WTC11 (cell line): ENCODE measurements around the gene COL25A1. TPM values are rescaled to one million over a fixed set of nuclear protein-coding genes. Genes with fewer than 3 reads are reported as not detected.

ENCODE experiments used
- ATAC-seq: fragments of 200-7000 bp; cut with Tn5 transposase; 2 replicates; pipeline ENCODE4 v1.10.0; 2021; ENCODE audit warnings: mild to moderate bottlenecking, moderate library complexity
- CTCF ChIA-PET: fragments of 300-600 bp; sonication (Branson Sonifier 250); formaldehyde crosslinking; loops from one replicate; lab custom pipeline; 2021; ENCODE audit warnings: antibody characterized with exemption; lab: Charles Lee
- POLR2A ChIA-PET: fragments of 350-600 bp; sonication (Branson Sonifier 250); formaldehyde crosslinking; loops from one replicate; lab custom pipeline; 2021; ENCODE audit warnings: antibody characterized with exemption; lab: Charles Lee
- DNase-seq: peaks from one replicate; pipeline ENCODE4 v3.0.0; 2021; ENCODE audit warnings: low spot score
- H3K27ac Mint-ChIP-seq: 2 replicates; pipeline ENCODE4 v1.8.0; 2021; ENCODE audit warnings: mixed read lengths
- H3K27me3 Mint-ChIP-seq: 2 replicates; pipeline ENCODE4 v1.8.0; 2021; ENCODE audit warnings: low read depth, mild to moderate bottlenecking, moderate library complexity, mixed read lengths
- H3K36me3 Mint-ChIP-seq: 2 replicates; pipeline ENCODE4 v1.8.0; 2021; ENCODE audit warnings: mixed read lengths
- H3K4me1 Mint-ChIP-seq: 2 replicates; pipeline ENCODE4 v1.8.0; 2022; ENCODE audit warnings: mixed read lengths
- H3K4me3 Mint-ChIP-seq: 2 replicates; pipeline ENCODE4 v1.8.0; 2021; ENCODE audit warnings: mild to moderate bottlenecking, moderate library complexity, mixed read lengths
- H3K9me3 Mint-ChIP-seq: 2 replicates; pipeline ENCODE4 v1.8.0; 2021; ENCODE audit warnings: mixed read lengths
- AR ChIP-seq: fragments of 250-450 bp; sonication (Bioruptor Pico); IDR thresholded peaks from 2 replicates; pipeline ENCODE4 v1.9.0; 2021; ENCODE audit warnings: mild to moderate bottlenecking
- ATF6 ChIP-seq: sonication (generic); formaldehyde crosslinking; IDR thresholded peaks from 2 replicates; pipeline ENCODE4 v1.8.1; 2023; ENCODE audit warnings: mild to moderate bottlenecking, missing genetic modification reagents
- CREM ChIP-seq: sonication (generic); formaldehyde crosslinking; IDR thresholded peaks from 2 replicates; pipeline ENCODE4 v1.8.1; 2022; ENCODE audit warnings: mild to moderate bottlenecking, missing genetic modification reagents, moderate library complexity
- E2F1 ChIP-seq: sonication (generic); formaldehyde crosslinking; IDR thresholded peaks from 2 replicates; pipeline ENCODE4 v1.8.0; 2022; ENCODE audit warnings: mild to moderate bottlenecking, missing genetic modification reagents
- ESRRA ChIP-seq: sonication (generic); formaldehyde crosslinking; IDR thresholded peaks from 2 replicates; pipeline ENCODE4 v1.8.1; 2022; ENCODE audit warnings: mild to moderate bottlenecking, missing genetic modification reagents, borderline replicate concordance
- GRHL2 ChIP-seq: fragments of 250-450 bp; sonication (Bioruptor Pico); IDR thresholded peaks from 2 replicates; pipeline ENCODE4 v1.8.0; 2022; ENCODE audit warnings: mild to moderate bottlenecking, moderate library complexity; ENCODE audit not compliant: insufficient replicate concordance, severe bottlenecking
- MYBL2 ChIP-seq: sonication (generic); formaldehyde crosslinking; IDR thresholded peaks from 2 replicates; pipeline ENCODE4 v1.8.1; 2023; ENCODE audit warnings: mild to moderate bottlenecking, moderate library complexity, missing genetic modification reagents
- NFE2L1 ChIP-seq: sonication (generic); formaldehyde crosslinking; IDR thresholded peaks from 2 replicates; pipeline ENCODE4 v1.8.1; 2023; ENCODE audit warnings: missing genetic modification reagents
- NFYB ChIP-seq: sonication (generic); formaldehyde crosslinking; conservative IDR thresholded peaks from 2 replicates; pipeline ENCODE4 v1.8.0; 2022; ENCODE audit warnings: low read depth, missing genetic modification reagents
- OVOL2 ChIP-seq: fragments of 250-450 bp; sonication (Bioruptor Pico); IDR thresholded peaks from 2 replicates; pipeline ENCODE4 v1.9.0; 2021; ENCODE audit warnings: mild to moderate bottlenecking, borderline replicate concordance
- SOX15 ChIP-seq: fragments of 250-450 bp; sonication (Bioruptor Pico); IDR thresholded peaks from 2 replicates; pipeline ENCODE4 v1.9.0; 2021; ENCODE audit warnings: mild to moderate bottlenecking
- SP1 ChIP-seq: sonication (generic); formaldehyde crosslinking; conservative IDR thresholded peaks from 2 replicates; pipeline ENCODE4 v1.8.1; 2022; ENCODE audit warnings: missing genetic modification reagents
- TEAD1 ChIP-seq: sonication (generic); formaldehyde crosslinking; IDR thresholded peaks from 2 replicates; pipeline ENCODE4 v1.8.0; 2022; ENCODE audit warnings: mild to moderate bottlenecking, missing genetic modification reagents
- TEAD4 ChIP-seq: sonication (generic); formaldehyde crosslinking; IDR thresholded peaks from 2 replicates; pipeline ENCODE4 v1.8.0; 2022; ENCODE audit warnings: mild to moderate bottlenecking, missing genetic modification reagents
- ZNF121 ChIP-seq: sonication (generic); formaldehyde crosslinking; IDR thresholded peaks from 2 replicates; pipeline ENCODE4 v1.8.0; 2023; ENCODE audit warnings: missing genetic modification reagents
- ZNF219 ChIP-seq: sonication (generic); formaldehyde crosslinking; IDR thresholded peaks from 2 replicates; pipeline ENCODE4 v1.8.0; 2023; ENCODE audit warnings: missing genetic modification reagents, mild to moderate bottlenecking, borderline replicate concordance
- ZNF232 ChIP-seq: sonication (generic); formaldehyde crosslinking; IDR thresholded peaks from 2 replicates; pipeline ENCODE4 v1.8.0; 2022; ENCODE audit warnings: mild to moderate bottlenecking, missing genetic modification reagents
- ZNF425 ChIP-seq: fragments of 250-450 bp; sonication (Bioruptor Pico); conservative IDR thresholded peaks from 2 replicates; pipeline ENCODE4 v1.9.0; 2021; ENCODE audit warnings: mild to moderate bottlenecking
- total RNA-seq: library from RNA; stranded (reverse); gene quantifications from 3 replicates; pipeline ENCODE4 v1.2.3, GENCODE V29; 2021
- TF ChIP-seq, protein P1 (sequence below): sonication (generic); formaldehyde crosslinking; IDR thresholded peaks from 2 replicates; pipeline ENCODE4 v1.8.1; 2022; ENCODE audit warnings: mild to moderate bottlenecking, missing genetic modification reagents, moderate library complexity, borderline replicate concordance
- TF ChIP-seq, protein P2 (sequence below): sonication (generic); formaldehyde crosslinking; IDR thresholded peaks from 2 replicates; pipeline ENCODE4 v1.8.0; 2023; ENCODE audit warnings: missing genetic modification reagents
- TF ChIP-seq, protein P3 (sequence below): fragments of 250-450 bp; sonication (Bioruptor Pico); IDR thresholded peaks from 2 replicates; pipeline ENCODE4 v1.8.0; 2021; ENCODE audit warnings: mild to moderate bottlenecking

COL25A1 gene
- total RNA-seq, 1 experiment from 2014 or later = 6.6 TPM

- peaks cover 53% of the 10 kb centered on the region for H3K4me1 Mint-ChIP-seq
- CTCF ChIA-PET = interaction anchor here (0.7 kb wide), 1 partner anchor 92 kb away, joined by 5 read pairs; no protein-coding TSS in a partner anchor
- DNase-seq = no peak
Observed at GRCh38 chr4:108881986-108882385, 420.5 kb downstream of the COL25A1 start.

DNA sequence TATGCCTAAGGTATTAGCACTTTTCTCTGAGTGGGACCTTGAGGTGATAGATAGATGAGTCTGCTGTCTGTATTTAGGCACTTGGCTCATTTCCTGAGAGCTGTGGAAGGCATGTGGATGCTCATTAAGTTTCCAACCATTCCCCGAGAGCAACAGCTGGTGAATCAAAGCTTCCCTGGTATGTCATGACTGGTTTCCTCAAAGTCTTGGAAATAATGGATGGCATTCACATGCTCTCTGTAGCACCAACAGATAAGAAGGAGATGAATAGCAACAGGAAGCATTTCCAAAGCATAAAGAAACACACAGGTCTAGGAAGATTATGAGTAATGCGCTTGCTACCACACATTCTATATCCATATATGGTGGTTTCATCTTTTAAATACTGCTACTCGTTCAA, 421.3 kb downstream of the COL25A1 start:
- no peaks in the 10 kb centered on the region for H3K36me3 Mint-ChIP-seq
- no peak overlapping the region for H3K27ac Mint-ChIP-seq
- ChIA-PET POLR2A (interaction anchor here (1.0 kb wide), 1 partner anchor 29 kb away, joined by 3 read pairs; no protein-coding TSS in a partner anchor), CTCF (no interaction called here)
- TF ChIP-seq ZNF121 (CRISPR knock-in tag) (no peak), AR (CRISPR knock-in tag) (no peak), MYBL2 (CRISPR knock-in tag) (no peak), OVOL2 (no peak), NFYB (CRISPR knock-in tag) (no peak), E2F1 (CRISPR knock-in tag) (no peak), TEAD1 (CRISPR knock-in tag) (no peak), ESRRA (CRISPR knock-in tag) (no peak), GRHL2 (no peak), SOX15 (CRISPR knock-in tag) (no peak), NFE2L1 (CRISPR knock-in tag) (no peak), ATF6 (CRISPR knock-in tag) (no peak), SP1 (CRISPR knock-in tag) (no peak), ZNF232 (CRISPR knock-in tag) (no peak)
- TF ChIP-seq, protein P1, sequence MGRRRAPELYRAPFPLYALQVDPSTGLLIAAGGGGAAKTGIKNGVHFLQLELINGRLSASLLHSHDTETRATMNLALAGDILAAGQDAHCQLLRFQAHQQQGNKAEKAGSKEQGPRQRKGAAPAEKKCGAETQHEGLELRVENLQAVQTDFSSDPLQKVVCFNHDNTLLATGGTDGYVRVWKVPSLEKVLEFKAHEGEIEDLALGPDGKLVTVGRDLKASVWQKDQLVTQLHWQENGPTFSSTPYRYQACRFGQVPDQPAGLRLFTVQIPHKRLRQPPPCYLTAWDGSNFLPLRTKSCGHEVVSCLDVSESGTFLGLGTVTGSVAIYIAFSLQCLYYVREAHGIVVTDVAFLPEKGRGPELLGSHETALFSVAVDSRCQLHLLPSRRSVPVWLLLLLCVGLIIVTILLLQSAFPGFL = no peak
- H3K4me1 Mint-ChIP-seq = peaks cover 61% of the 10 kb centered on the region
- DNase-seq (no peak), ATAC-seq (peak; percentile 31)
- no peaks in the 10 kb centered on the region for H3K27me3 Mint-ChIP-seq
- no peaks in the 10 kb centered on the region for H3K9me3 Mint-ChIP-seq
- no peak overlapping the region for H3K4me3 Mint-ChIP-seq

More at GRCh38 chr4:108881986-108882385, 420.5 kb downstream of the COL25A1 start:
- H3K27me3 Mint-ChIP-seq = no peaks in the 10 kb centered on the region
- TF ChIP-seq CREM (CRISPR knock-in tag) = no peak
- no peak for ATAC-seq
- POLR2A ChIA-PET = interaction anchor here (0.7 to 1.0 kb wide), 2 partner anchors 29 to 141 kb away, joined by 3 to 4 read pairs; no protein-coding TSS in a partner anchor
- H3K27ac Mint-ChIP-seq = no peak overlapping the region
- no peak overlapping the region for H3K4me3 Mint-ChIP-seq
- H3K9me3 Mint-ChIP-seq = no peaks in the 10 kb centered on the region
- H3K36me3 Mint-ChIP-seq = no peaks in the 10 kb centered on the region

GRCh38 chr4:108878806-108879205, 423.7 kb downstream of the COL25A1 start:
- ChIA-PET CTCF (no interaction called here), POLR2A (no interaction called here)
- Mint-ChIP-seq H3K4me1 (peaks cover 70% of the 10 kb centered on the region), H3K27me3 (no peaks in the 10 kb centered on the region; the same call in 1 of the 2 replicates), H3K36me3 (no peaks in the 10 kb centered on the region), H3K9me3 (no peaks in the 10 kb centered on the region), H3K27ac (0 out of 2 replicates have a peak overlapping the region, but pooled peaks have one; percentile 78), H3K4me3 (no peak overlapping the region)
- ATAC-seq (no peak), DNase-seq (no peak)
- TF ChIP-seq TEAD4 (CRISPR knock-in tag) (no peak), ZNF425 (no peak), ZNF219 (CRISPR knock-in tag) (no peak)
- TF ChIP-seq, protein P2, sequence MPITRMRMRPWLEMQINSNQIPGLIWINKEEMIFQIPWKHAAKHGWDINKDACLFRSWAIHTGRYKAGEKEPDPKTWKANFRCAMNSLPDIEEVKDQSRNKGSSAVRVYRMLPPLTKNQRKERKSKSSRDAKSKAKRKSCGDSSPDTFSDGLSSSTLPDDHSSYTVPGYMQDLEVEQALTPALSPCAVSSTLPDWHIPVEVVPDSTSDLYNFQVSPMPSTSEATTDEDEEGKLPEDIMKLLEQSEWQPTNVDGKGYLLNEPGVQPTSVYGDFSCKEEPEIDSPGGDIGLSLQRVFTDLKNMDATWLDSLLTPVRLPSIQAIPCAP = no peak
- TF ChIP-seq, protein P3, sequence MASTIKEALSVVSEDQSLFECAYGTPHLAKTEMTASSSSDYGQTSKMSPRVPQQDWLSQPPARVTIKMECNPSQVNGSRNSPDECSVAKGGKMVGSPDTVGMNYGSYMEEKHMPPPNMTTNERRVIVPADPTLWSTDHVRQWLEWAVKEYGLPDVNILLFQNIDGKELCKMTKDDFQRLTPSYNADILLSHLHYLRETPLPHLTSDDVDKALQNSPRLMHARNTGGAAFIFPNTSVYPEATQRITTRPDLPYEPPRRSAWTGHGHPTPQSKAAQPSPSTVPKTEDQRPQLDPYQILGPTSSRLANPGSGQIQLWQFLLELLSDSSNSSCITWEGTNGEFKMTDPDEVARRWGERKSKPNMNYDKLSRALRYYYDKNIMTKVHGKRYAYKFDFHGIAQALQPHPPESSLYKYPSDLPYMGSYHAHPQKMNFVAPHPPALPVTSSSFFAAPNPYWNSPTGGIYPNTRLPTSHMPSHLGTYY (CRISPR knock-in tag) = no peak
- TF ChIP-seq, protein P1 = no peak
